GM10248 (cell line): ENCODE data around the gene UBAP2.

Experiments used
- CTCF ChIA-PET: fragments of 300-600 bp; sonication (Branson Sonifier 250); formaldehyde crosslinking; extraction: SDS; loops from one replicate; lab custom pipeline; 2021; ENCODE audit warnings: antibody characterized with exemption; lab: Yijun Ruan, JAX
- POLR2A ChIA-PET: fragments of 350-650 bp; sonication (Branson Sonifier 250); formaldehyde crosslinking; extraction: SDS; loops from one replicate; lab custom pipeline; 2020; ENCODE audit warnings: antibody characterized with exemption; lab: Yijun Ruan, JAX
- DNase-seq: peaks from one replicate; pipeline ENCODE4 v3.0.0; 2012; ENCODE audit errors: extremely low spot score
- TF ChIP-seq, protein P1 (sequence below): IDR thresholded peaks from 2 replicates; pipeline ENCODE4 v1.5.1; 2012; ENCODE audit warnings: mild to moderate bottlenecking, low read depth; ENCODE audit errors: extremely low read depth, missing control alignments, control extremely low read depth

UBAP2 gene

DNA sequence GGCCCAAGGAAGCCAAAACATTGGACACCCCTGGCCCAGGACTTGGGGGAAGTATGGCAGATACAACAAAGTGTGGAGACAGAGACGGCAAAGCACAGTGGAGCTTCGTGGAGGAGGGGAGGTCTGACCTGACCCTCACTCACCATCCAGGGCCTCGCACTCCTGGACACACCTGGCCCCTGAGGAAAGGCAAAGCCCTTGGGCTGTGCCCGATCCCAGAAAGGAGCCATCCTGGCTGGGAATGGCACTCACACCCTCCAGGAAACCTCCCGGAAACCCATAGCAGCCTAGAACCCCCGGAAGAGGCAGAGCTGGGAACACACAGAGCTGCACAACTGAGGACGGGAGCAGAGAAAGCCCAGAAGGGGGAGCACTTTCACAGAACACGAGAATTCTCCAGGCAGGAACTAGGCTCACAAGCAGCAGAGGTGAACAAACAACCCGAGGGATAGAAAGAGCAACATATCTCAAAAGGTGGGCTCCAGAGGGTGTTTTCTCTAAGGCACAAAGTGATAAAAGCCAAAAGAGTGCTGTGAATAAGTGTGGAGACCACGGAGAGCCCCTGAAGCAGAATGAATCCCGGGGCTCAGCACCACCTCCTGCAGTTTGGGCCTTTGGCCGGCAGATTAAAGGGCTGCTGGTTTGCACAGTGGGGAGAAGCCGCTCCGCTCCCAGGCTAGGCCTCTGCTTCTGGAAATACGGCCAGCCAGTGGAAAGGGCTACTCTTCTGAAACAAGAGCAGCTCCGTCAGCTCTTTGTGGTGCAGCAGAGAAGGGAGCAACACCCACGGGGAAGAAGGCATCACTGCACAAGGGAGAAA lies 123.5 kb downstream of the UBAP2 start:
- ChIA-PET CTCF (interaction anchor here (0.6 to 3.6 kb wide), 14 partner anchors 9 to 453 kb away, joined by 3 to 15 read pairs (median 4); no protein-coding TSS in a partner anchor), POLR2A (no interaction called here)
- peak; percentile 48 for DNase-seq
- TF ChIP-seq, protein P1, sequence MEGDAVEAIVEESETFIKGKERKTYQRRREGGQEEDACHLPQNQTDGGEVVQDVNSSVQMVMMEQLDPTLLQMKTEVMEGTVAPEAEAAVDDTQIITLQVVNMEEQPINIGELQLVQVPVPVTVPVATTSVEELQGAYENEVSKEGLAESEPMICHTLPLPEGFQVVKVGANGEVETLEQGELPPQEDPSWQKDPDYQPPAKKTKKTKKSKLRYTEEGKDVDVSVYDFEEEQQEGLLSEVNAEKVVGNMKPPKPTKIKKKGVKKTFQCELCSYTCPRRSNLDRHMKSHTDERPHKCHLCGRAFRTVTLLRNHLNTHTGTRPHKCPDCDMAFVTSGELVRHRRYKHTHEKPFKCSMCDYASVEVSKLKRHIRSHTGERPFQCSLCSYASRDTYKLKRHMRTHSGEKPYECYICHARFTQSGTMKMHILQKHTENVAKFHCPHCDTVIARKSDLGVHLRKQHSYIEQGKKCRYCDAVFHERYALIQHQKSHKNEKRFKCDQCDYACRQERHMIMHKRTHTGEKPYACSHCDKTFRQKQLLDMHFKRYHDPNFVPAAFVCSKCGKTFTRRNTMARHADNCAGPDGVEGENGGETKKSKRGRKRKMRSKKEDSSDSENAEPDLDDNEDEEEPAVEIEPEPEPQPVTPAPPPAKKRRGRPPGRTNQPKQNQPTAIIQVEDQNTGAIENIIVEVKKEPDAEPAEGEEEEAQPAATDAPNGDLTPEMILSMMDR: peak; percentile 33

DNA sequence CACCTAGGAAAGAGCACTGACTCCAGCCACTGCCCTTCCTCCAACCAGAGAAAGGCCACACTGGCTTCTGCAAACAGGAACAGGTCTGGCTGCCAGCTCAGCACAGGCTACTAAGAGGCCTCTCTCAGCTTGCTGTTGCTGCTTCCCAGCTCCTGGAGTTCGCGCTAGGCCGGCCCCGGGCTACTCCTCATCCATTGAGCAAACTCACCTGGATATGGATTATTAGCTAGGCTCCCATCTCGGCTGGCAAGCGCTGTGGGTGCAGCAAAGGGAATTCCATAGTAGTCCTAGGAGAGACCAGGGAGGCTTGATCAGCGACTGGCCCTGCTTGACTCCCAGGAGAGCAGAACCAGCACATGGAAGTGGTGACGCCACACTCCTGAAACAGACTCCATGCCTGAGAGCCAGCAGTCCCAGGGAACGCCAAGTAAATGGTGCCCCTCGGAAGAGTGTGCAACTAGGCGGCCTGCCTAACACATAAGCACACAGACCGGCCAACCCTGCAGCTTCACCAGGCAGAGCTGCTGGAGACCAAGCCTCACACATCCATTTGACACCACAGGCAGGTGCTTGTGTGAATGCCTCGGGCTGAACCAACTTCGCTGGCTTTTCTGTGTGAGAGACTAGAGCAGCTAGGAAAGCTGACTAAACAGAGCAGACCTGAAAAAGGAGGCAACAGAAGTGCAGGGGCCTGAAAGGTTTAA lies 124.5 kb downstream of the UBAP2 start:
- POLR2A ChIA-PET: no interaction called here

DNA sequence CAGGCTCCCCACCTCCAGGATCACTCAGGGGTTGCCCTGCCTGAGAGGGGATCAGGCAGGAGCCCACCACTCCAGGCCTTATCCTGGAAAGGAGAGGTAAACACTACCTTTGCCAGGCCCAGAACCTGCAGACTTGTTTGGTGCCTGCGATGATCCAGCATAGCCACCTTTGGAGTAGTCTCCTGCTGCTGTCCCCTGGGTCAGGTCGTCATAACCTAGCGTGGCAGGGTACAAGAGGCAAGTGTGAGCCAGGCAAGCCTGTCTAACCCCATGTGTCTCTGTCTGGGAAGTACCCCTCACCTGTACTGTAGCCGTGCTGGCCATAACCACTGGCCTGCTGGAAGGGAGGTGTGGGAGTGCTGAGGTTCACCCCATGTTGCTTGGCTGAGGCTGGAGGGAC lies 125.6 kb downstream of the UBAP2 start:
- ChIA-PET CTCF (interaction anchor here (1.1 to 3.2 kb wide), 3 partner anchors 9 to 110 kb away, joined by 3 to 9 read pairs (median 3); no protein-coding TSS in a partner anchor), POLR2A (no interaction called here)
- DNase-seq: no peak
- TF ChIP-seq, protein P1: no peak

More for the DNA sequence above, 124.5 kb downstream of the UBAP2 start:
- DNase-seq: no peak
- CTCF ChIA-PET: interaction anchor here (0.7 to 3.6 kb wide), 9 partner anchors 10 to 110 kb away, joined by 3 to 15 read pairs (median 4); no protein-coding TSS in a partner anchor
- TF ChIP-seq, protein P1: no peak

DNA sequence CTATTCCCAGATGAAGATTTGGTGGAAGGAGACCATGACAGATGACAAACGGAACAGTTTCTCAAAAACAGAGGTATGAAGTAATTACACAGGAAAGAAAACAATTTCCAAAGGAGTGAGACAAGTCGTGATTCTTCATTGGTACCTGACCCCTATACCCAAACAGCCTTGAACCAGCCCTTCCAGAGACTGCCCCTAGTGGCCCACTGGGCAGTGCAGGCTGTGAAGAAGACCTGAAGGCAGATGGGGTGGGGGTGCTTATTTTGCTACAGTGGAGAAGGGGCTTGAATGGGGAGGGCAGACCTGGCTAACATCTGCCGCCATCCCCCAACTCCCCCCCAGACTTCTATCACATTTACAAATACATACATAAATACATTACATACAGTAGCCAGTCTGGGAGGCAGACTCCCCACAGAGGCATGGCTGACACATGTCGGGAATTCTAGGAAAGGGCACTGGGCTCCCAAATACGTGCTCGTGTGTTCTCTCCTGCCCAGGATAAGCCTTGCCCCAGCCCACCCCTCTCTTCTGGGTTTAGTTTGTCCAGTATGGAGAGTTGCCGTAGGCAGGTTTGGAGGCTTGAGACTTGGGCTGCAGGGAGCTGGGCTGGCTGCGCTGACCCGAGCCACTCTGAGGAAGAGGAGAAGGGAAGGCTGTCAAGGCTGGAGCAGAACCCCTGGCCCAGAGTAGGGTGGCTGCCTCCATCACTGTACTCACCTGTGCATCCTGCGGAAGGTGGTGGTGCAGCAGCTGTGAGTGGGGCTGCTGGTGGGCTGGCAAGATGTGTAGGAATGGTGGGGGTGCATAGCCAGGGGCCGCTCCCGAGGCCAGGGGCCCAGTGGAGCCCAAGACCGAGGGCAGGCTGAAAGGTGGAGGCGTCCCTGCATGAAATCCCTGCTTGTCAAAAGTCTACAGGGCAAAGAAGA lies 126.5 kb downstream of the UBAP2 start:
- ChIA-PET CTCF (interaction anchor here (1.1 to 1.2 kb wide), 3 partner anchors 9 to 109 kb away, joined by 3 read pairs; no protein-coding TSS in a partner anchor), POLR2A (no interaction called here)
- TF ChIP-seq, protein P1: peak; percentile 64
- DNase-seq: peak; percentile 46

DNA sequence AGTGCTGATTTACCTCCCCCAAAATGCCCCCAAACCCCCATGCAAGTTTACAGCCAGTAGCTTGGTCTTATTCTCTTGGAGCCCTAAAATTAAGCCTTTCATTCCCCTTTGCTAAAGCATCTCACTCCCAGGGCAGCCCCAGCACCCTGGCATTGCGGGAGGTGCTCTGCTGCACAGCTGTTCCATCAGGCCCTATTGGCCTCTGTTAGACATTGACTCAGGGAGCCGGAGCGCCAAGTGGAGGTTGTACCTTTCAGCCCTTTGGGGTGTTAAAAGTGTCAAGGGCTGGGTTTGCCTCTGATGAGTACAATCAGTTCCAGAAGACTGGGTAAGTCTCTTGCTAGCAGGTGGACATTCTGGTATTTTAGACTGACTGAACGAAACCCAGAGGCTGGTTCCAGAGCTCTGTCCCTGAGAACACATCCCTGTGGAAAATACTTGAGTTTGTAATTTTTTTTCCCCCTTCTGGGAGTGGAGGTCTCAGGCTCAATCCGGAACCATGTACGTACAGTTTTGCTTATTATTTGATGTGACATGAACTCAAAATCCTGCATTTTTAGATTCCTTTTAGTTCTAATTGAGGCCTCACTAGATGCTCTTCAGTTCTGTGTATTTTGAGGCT lies 129.3 kb downstream of the UBAP2 start:
- TF ChIP-seq, protein P1: no peak
- DNase-seq: no peak
- ChIA-PET CTCF (interaction anchor here (0.6 to 1.6 kb wide), 4 partner anchors 9 to 70 kb away, joined by 3 to 5 read pairs (median 3); no protein-coding TSS in a partner anchor), POLR2A (no interaction called here)
